Panc1 (cell line): Measurements from ENCODE around the gene PHKA2. TPM values are rescaled to one million over a fixed set of nuclear protein-coding genes. Genes with fewer than 3 reads are reported as not detected.

Source experiments
- ATAC-seq: fragments of 200-7000 bp; cut with Tn5 transposase; 2 replicates; pipeline ENCODE4 v1.9.1; 2020; ENCODE audit warnings: mild to moderate bottlenecking, moderate library complexity
- BruUV-seq: library from RNA; stranded (reverse); fragments of 400-500 nt; replicated peaks from 2 replicates; lab custom pipeline; 2021; lab: Mats Ljungman, UMichigan
- CTCF ChIA-PET: fragments of 300-600 bp; sonication (Branson Sonifier 250); formaldehyde crosslinking; loops from one replicate; lab custom pipeline; 2022; ENCODE audit warnings: antibody characterized with exemption; lab: Charles Lee
- POLR2A ChIA-PET: fragments of 300-600 bp; sonication (Branson Sonifier 250); formaldehyde crosslinking; loops from one replicate; lab custom pipeline; 2022; ENCODE audit warnings: antibody characterized with exemption; lab: Charles Lee
- DNase-seq: peaks from one replicate; pipeline ENCODE4 v3.0.0-alpha.2; 2010; ENCODE audit warnings: low read depth, low spot score
- H3K27ac ChIP-seq: 2 replicates; pipeline ENCODE4 v1.5.1; 2011; ENCODE audit warnings: mild to moderate bottlenecking, low read length, inconsistent platforms
- H3K27me3 ChIP-seq: fragments of 200-500 bp; sonication (Bioruptor generic); 2 replicates; pipeline ENCODE4 v1.6.0; 2014; ENCODE audit warnings: low read length, inconsistent platforms; ENCODE audit not compliant: control insufficient read depth, insufficient read depth
- H3K36me3 ChIP-seq: fragments of 200-500 bp; sonication (Bioruptor generic); 2 replicates; pipeline ENCODE4 v1.5.1; 2014; ENCODE audit warnings: inconsistent platforms, mild to moderate bottlenecking, low read length, moderate library complexity; ENCODE audit not compliant: control insufficient read depth, insufficient read depth
- H3K4me1 ChIP-seq: 2 replicates; pipeline ENCODE4 v1.5.1; 2011; ENCODE audit warnings: inconsistent platforms, mild to moderate bottlenecking, low read length, moderate library complexity; ENCODE audit not compliant: control insufficient read depth, insufficient read depth
- H3K4me3 ChIP-seq, 2 experiments: 2 replicates each; pipeline ENCODE4 v1.5.1; 2011 to 2012; ENCODE audit warnings: low read depth in 2 of 2, low read length in 2 of 2, mild to moderate bottlenecking in 2 of 2, inconsistent platforms in 1 of 2, moderate library complexity in 1 of 2
- H3K9me3 ChIP-seq: fragments of 200-500 bp; sonication (Bioruptor generic); 2 replicates; pipeline ENCODE4 v1.5.1; 2014; ENCODE audit warnings: low read depth, mild to moderate bottlenecking, inconsistent platforms, low read length, moderate library complexity; ENCODE audit not compliant: control insufficient read depth, insufficient read depth
- CTCF ChIP-seq: fragments of 450-650 bp; IDR thresholded peaks from 2 replicates; pipeline ENCODE4 v1.5.1; 2017; ENCODE audit warnings: mild to moderate bottlenecking
- POLR2AphosphoS5 ChIP-seq: IDR thresholded peaks from 2 replicates; pipeline ENCODE4 v1.6.1; 2012; ENCODE audit warnings: mild to moderate bottlenecking, low read depth, low read length, moderate library complexity
- REST ChIP-seq, 2 experiments: IDR thresholded peaks; 2 replicates each; pipeline ENCODE4 v1.6.1; 2011 to 2012; ENCODE audit warnings: low read depth in 2 of 2, control low read depth in 1 of 2, low read length in 1 of 2, mild to moderate bottlenecking in 1 of 2, moderate library complexity in 1 of 2; ENCODE audit not compliant: insufficient read depth in 1 of 2
- SIN3A ChIP-seq: IDR thresholded peaks from 2 replicates; pipeline ENCODE4 v1.6.1; 2012; ENCODE audit warnings: low read depth, mild to moderate bottlenecking, low read length, moderate library complexity, borderline replicate concordance; ENCODE audit not compliant: insufficient read depth
- TCF7L2 ChIP-seq: IDR thresholded peaks from 2 replicates; pipeline ENCODE4 v1.6.1; 2011; ENCODE audit warnings: mild to moderate bottlenecking, low read depth, low read length, inconsistent platforms
- in situ Hi-C: cut with HindIII; loops from 2 replicates; pipeline ENCODE4 v1.10.0; 2016; ENCODE audit warnings: low sequenced_read_pairs, low pct_unique_long_range_greater_than_20kb
- intact Hi-C: fragments of 100-400 bp; cut with micrococcal nuclease; formaldehyde crosslinking; loops from one replicate; pipeline ENCODE4 v1.10.0; 2022; ENCODE audit not compliant: unreplicated experiment
- total RNA-seq: library from RNA; stranded (reverse); gene quantifications from one replicate; pipeline ENCODE4 v1.2.1, GENCODE V29; 2021; ENCODE audit not compliant: unreplicated experiment

Gene PHKA2
- total RNA-seq, 1 experiment from 2014 or later: 20.6 TPM

- Histone ChIP-seq H3K27ac (no peak overlapping the region), H3K4me1 (no peaks in the 10 kb centered on the region), H3K4me3 (no peak overlapping the region), H3K9me3 (no peaks in the 10 kb centered on the region), H3K27me3 (no peaks in the 10 kb centered on the region), H3K36me3 (no peaks in the 10 kb centered on the region)
- ChIA-PET POLR2A (no interaction called here), CTCF (no interaction called here)
- DNase-seq (no peak), ATAC-seq (no peak)
- intact Hi-C loops: loop anchor here (10.0 kb wide), 1 partner anchor 489 kb away; no protein-coding TSS in a partner anchor
- BruUV-seq: no TSS peak
- TF ChIP-seq CTCF (no peak), SIN3A (no peak), POLR2AphosphoS5 (no peak), TCF7L2 (no peak), REST (IDR thresholded peaks at IDR 0.05; ENCODE audit: insufficient read depth in 1 of 2, low read depth in 2 of 2, low read length in 1 of 2) (no peak)
- in situ Hi-C loops: no loop called here
Observed at GRCh38 chrX:18883234-18883960, 100.5 kb downstream of the PHKA2 start.

GRCh38 chrX:18879144-18879543, 104.8 kb downstream of the PHKA2 start:
- Histone ChIP-seq H3K36me3 (no peaks in the 10 kb centered on the region), H3K9me3 (no peaks in the 10 kb centered on the region), H3K27ac (no peak overlapping the region), H3K27me3 (no peaks in the 10 kb centered on the region), H3K4me3 (no peak overlapping the region), H3K4me1 (no peaks in the 10 kb centered on the region)
- CTCF ChIA-PET: no interaction called here
- BruUV-seq: no TSS peak
- ATAC-seq (no peak), DNase-seq (no peak)
- intact Hi-C loops (no loop called here), in situ Hi-C loops (no loop called here)
- POLR2A ChIA-PET: interaction anchor here (0.6 kb wide), 1 partner anchor 37 kb away, joined by 3 read pairs; no protein-coding TSS in a partner anchor
- TF ChIP-seq TCF7L2 (no peak), REST (IDR thresholded peaks at IDR 0.05; ENCODE audit: insufficient read depth in 1 of 2, low read depth in 2 of 2, low read length in 1 of 2) (no peak), CTCF (no peak), SIN3A (no peak), POLR2AphosphoS5 (no peak)
